ENCODE measurements around the gene MAD1L1. TPM values are rescaled to one million over a fixed set of nuclear protein-coding genes. Genes with fewer than 3 reads are reported as not detected.

Gene MAD1L1
- total RNA-seq, 2 experiments from 2014 or later: 40.0 to 44.7 TPM

DNA sequence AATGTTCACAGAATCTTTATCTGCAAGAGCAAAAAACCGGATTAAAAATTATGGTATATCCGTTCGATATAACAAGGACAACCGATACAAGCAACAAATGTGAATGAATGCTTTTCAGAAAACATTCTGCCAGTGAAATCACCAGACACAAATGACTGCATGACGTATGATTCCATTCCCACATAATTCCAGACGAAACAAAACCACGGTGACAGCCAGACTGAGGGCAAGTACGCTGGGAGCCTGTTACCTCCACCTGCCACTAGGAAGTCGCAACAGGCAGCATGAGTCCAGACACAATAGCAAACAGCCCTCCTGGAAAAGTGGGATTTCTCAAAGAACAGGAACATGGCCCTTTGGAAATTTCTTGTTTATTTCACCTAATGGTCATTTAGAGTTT lies 41.7 kb downstream of the MAD1L1 start:
- H3K36me3 Mint-ChIP-seq (ENCODE audit: low read depth): peaks cover 27% of the 10 kb centered on the region
- intact Hi-C loops (cut with micrococcal nuclease): no loop called here
- ATAC-seq (no peak), DNase-seq (no peak)
- no peak overlapping the region for H3K27ac Mint-ChIP-seq
- no peak overlapping the region for H3K4me3 Mint-ChIP-seq
- POLR2A ChIA-PET: no interaction called here
- CTCF ChIA-PET: no interaction called here
- peaks cover 4% of the 10 kb centered on the region for H3K9me3 Mint-ChIP-seq
- TF ChIP-seq, protein P1, sequence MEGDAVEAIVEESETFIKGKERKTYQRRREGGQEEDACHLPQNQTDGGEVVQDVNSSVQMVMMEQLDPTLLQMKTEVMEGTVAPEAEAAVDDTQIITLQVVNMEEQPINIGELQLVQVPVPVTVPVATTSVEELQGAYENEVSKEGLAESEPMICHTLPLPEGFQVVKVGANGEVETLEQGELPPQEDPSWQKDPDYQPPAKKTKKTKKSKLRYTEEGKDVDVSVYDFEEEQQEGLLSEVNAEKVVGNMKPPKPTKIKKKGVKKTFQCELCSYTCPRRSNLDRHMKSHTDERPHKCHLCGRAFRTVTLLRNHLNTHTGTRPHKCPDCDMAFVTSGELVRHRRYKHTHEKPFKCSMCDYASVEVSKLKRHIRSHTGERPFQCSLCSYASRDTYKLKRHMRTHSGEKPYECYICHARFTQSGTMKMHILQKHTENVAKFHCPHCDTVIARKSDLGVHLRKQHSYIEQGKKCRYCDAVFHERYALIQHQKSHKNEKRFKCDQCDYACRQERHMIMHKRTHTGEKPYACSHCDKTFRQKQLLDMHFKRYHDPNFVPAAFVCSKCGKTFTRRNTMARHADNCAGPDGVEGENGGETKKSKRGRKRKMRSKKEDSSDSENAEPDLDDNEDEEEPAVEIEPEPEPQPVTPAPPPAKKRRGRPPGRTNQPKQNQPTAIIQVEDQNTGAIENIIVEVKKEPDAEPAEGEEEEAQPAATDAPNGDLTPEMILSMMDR (IDR thresholded peaks at IDR 0.05): no peak
- no peaks in the 10 kb centered on the region for H3K4me1 Mint-ChIP-seq (ENCODE audit: low read depth)
- no peaks in the 10 kb centered on the region for H3K27me3 Mint-ChIP-seq

- ChIA-PET POLR2A (interaction anchor here (0.6 kb wide), 1 partner anchor 74 kb away, joined by 3 read pairs; no protein-coding TSS in a partner anchor), CTCF (interaction anchor here (1.2 kb wide), 1 partner anchor 44 kb away, joined by 3 read pairs; no protein-coding TSS in a partner anchor)
- Mint-ChIP-seq H3K9me3 (peaks cover 2% of the 10 kb centered on the region), H3K4me1 (ENCODE audit: low read depth) (no peaks in the 10 kb centered on the region), H3K36me3 (ENCODE audit: low read depth) (peaks cover 23% of the 10 kb centered on the region), H3K4me3 (no peak overlapping the region), H3K27me3 (no peaks in the 10 kb centered on the region), H3K27ac (no peak overlapping the region)
- DNase-seq: no peak
- no peak for ATAC-seq
- TF ChIP-seq, protein P1 (IDR thresholded peaks at IDR 0.05): no peak
- intact Hi-C loops (cut with micrococcal nuclease): no loop called here
These were observed 42.2 kb downstream of the MAD1L1 start for GRCh38 chr7:2190531-2190930.

GRCh38 chr7:2186166-2186565 lies 46.6 kb downstream of the MAD1L1 start:
- ChIA-PET POLR2A (no interaction called here), CTCF (no interaction called here)
- peaks cover 22% of the 10 kb centered on the region for H3K36me3 Mint-ChIP-seq (ENCODE audit: low read depth)
- H3K4me3 Mint-ChIP-seq: no peak overlapping the region
- ATAC-seq (no peak), DNase-seq (no peak)
- intact Hi-C loops (cut with micrococcal nuclease): no loop called here
- no peaks in the 10 kb centered on the region for H3K4me1 Mint-ChIP-seq (ENCODE audit: low read depth)
- H3K27me3 Mint-ChIP-seq: no peaks in the 10 kb centered on the region
- peaks cover 2% of the 10 kb centered on the region for H3K9me3 Mint-ChIP-seq
- no peak overlapping the region for H3K27ac Mint-ChIP-seq
- TF ChIP-seq, protein P1 (IDR thresholded peaks at IDR 0.05): no peak

- H3K27ac Mint-ChIP-seq: no peak overlapping the region
- H3K4me3 Mint-ChIP-seq: no peak overlapping the region
- peaks cover 22% of the 10 kb centered on the region for H3K36me3 Mint-ChIP-seq (ENCODE audit: low read depth)
- H3K4me1 Mint-ChIP-seq (ENCODE audit: low read depth): no peaks in the 10 kb centered on the region
- CTCF ChIA-PET: no interaction called here
- ATAC-seq (no peak), DNase-seq (no peak)
- TF ChIP-seq, protein P1 (IDR thresholded peaks at IDR 0.05): no peak
- H3K27me3 Mint-ChIP-seq: no peaks in the 10 kb centered on the region
- intact Hi-C loops (cut with micrococcal nuclease): no loop called here
- POLR2A ChIA-PET: no interaction called here
- H3K9me3 Mint-ChIP-seq: peaks cover 2% of the 10 kb centered on the region
These were observed 47.0 kb downstream of the MAD1L1 start for GRCh38 chr7:2185715-2186114.

GRCh38 chr7:2182461-2182860 lies 50.3 kb downstream of the MAD1L1 start:
- DNase-seq (no peak), ATAC-seq (no peak)
- no peaks in the 10 kb centered on the region for H3K27me3 Mint-ChIP-seq
- ChIA-PET POLR2A (no interaction called here), CTCF (interaction anchor here (2.4 kb wide), 1 partner anchor 13 kb away, joined by 10 read pairs; no protein-coding TSS in a partner anchor)
- intact Hi-C loops (cut with micrococcal nuclease): no loop called here
- TF ChIP-seq, protein P1 (IDR thresholded peaks at IDR 0.05): no peak
- H3K4me3 Mint-ChIP-seq: no peak overlapping the region
- H3K9me3 Mint-ChIP-seq: no peaks in the 10 kb centered on the region
- H3K36me3 Mint-ChIP-seq (ENCODE audit: low read depth): peaks cover 6% of the 10 kb centered on the region
- no peaks in the 10 kb centered on the region for H3K4me1 Mint-ChIP-seq (ENCODE audit: low read depth)
- no peak overlapping the region for H3K27ac Mint-ChIP-seq

Data from activated CD8-positive, alpha-beta T cell treated with anti-CD3 and anti-CD28 coated beads for 36 hours (primary cell).